Germinal center (tissue), 1 donor: ENCODE results near the gene KIF2C.
"Not testable (repeated sequence)": the region's sequence is repeated elsewhere in the genome, so short reads cannot be mapped to it uniquely, and the experiment has no call there.

Source experiments
- DNase-seq: peaks from one replicate; pipeline ENCODE4 v3.0.0; 2012; ENCODE audit warnings: mixed read lengths, low spot score

Gene KIF2C

DNA sequence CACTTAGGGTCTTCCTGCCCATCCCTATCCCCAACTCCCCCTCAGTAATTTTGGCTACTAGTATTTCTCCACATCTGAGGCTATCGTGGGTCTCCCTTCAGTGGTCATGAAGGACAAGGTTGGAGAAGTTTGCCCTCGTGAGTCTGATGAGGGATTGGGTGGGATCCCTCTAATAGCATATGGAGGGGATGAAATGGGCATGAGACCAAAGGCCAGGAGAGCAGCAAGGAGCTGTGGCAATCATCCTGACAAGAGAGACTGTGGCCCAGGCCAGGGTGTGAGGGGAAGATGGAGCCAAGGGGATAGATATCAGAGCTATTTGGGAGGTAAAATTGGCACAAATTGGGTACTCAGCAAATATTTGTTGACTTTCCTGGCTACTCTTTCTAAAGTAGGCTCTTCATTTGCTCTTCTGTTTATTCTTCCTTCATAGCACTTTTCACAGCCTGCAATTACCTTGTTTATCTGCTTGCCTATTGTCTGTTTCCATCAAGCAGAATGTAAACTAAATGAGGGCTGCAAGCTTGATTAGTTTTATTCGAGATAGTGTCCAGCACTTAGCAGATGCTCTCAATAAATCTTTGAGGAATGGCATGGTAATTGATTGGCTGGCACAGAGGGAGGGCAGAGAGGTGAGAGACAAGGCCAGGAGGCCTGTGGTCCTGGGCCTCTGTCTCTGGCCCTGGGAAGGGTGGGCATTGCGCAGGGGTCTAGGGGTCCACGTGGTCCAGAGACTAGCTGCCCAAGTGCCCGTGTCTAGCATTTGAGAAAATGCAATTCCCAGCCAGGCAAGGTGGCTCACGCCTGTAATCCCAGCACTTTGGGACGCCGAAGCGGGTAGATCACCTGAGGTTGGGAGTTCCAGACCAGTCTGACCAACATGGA, 59.1 kb downstream of the KIF2C start:
- DNase-seq: no peak

- DNase-seq: peak; percentile 98
Observed at GRCh38 chr1:44799770-44800584, 60.3 kb downstream of the KIF2C start, which contains the start of gene PLK3. Gene PLK3 (plus strand): TSS chr1:44800377. CDS start chr1:44800464, 87 bp downstream.

DNA sequence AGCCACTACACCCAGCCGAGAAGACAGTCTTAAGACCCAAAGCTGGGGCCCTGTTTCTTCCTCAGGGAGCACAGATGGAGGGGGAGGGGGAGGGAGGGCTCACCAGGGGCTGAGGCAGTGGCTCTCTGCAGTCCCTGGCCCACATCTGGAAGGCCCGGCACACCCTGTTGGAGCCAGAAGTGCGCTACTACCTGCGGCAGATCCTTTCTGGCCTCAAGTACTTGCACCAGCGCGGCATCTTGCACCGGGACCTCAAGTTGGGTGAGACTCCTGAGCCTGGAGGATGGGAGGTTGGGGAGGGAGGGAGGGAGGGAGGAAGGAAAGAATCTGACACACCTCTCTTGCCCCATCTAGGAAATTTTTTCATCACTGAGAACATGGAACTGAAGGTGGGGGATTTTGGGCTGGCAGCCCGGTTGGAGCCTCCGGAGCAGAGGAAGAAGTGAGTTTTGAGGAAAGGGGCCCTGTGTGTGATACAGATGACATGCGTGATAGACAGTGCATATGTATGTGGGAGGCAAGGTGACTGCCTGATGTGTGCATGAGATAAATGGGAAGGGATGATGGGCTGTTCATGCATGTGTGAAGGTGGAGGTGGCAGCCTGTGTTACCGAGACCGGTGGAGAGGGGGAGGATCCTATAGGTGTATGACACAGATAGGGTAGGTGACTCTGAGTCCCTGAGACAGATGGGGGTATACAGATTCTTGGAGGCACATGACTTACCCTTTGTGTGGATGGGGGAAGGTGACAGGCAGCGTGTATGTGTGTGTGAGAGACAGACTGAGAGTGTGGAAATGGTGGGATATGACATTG, 62.1 kb downstream of the KIF2C start:
- no peak for DNase-seq

DNA sequence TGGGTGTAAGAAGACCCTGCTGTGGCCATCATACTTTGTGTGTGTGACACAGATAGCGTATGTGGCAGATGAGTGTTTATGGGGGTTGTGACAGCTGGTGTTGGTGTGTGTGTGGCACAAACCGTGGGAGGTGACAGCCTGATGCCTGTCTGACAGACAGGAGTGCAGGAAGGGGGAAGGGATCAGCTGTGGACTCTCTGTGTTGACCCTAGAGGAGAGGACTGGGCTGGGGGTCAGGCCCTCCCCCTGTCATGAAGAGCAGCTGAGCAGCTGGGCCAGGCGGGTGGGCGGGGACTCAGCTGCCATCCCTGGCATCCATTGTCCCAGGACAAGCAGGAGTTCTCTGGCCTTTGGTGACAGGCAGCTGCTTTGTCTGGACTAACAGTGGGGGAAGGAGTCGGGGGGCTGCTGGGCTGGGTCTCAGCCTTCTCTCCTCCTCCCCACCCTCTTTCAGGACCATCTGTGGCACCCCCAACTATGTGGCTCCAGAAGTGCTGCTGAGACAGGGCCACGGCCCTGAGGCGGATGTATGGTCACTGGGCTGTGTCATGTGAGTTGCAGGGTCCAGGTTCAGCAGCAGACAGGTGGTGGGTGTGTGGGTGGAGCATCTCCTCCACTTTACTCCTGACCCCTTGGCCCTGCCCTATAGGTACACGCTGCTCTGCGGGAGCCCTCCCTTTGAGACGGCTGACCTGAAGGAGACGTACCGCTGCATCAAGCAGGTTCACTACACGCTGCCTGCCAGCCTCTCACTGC, 62.8 kb downstream of the KIF2C start:
- no peak for DNase-seq

DNA sequence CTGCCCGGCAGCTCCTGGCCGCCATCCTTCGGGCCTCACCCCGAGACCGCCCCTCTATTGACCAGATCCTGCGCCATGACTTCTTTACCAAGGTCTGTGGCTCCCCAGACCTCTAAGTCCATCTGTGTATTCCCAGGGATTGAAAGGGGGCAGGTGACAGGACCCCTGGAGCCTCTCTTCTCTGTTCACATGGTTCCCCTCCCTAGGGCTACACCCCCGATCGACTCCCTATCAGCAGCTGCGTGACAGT, 63.4 kb downstream of the KIF2C start:
- no peak for DNase-seq

DNA sequence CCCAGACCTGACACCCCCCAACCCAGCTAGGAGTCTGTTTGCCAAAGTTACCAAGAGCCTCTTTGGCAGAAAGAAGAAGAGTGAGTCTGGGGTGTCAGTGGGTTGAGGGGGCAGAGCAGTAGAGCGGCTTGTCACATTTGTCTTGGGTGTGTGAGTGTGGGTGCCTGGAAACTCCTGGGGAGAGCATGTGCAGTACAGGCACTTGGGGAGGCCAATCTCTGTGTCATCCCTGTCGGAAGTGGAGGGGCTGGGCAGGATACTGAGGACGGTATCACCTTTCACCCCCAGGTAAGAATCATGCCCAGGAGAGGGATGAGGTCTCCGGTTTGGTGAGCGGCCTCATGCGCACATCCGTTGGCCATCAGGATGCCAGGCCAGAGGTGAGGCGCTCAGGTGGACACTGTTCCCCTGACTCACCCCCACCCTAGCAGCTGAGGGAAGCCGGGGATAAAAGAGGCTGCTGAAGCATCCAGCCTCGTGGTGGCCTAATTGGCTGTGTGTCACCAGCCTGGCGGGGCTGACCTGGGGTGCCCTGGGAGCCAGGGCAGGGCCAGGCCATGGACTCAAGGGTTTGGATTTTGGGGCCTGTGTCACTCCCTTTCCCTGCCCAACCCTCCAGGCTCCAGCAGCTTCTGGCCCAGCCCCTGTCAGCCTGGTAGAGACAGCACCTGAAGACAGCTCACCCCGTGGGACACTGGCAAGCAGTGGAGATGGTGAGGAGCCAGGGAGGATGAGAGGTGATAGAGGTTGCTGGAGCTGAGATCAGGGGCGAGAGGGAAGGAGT, 63.9 kb downstream of the KIF2C start:
- DNase-seq: no peak

GRCh38 chr1:44805311-44806024, 65.8 kb downstream of the KIF2C start:
- no peak for DNase-seq

DNA sequence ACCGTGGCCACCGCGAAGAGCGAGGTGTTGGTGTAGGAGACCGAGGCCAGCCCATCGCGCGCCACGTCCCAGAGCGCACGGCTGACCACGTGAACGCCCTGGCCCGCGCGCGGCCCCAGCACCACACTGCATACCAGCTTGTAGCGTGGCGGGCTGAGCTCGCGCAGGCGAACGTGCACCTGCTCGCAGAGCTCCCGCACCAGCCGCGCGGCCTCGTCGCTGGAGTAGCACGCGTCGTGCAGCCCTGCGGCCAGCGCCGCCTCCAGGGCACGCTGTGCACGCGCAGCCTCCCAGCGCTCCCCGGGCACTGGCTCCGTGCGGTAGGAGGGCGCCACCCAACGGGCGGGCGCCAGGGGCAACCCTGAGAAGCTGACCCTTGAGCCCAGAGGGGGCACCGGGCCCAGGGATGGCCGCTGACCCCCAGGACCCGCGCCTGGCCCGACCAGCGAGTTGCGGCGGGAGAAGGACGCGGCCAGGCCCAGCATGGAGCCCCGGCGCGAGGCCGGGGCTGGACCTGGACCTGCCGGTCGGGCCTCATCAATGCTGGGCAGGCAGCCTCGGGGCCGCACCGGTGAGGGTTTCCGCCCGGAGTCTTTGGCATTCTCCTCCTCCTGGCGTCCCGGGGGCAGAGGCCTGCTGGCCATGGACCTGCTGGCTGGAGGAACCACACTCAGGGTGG, 66.5 kb downstream of the KIF2C start:
- DNase-seq: no peak

- no peak for DNase-seq
Observed at GRCh38 chr1:44806704-44807363, 67.2 kb downstream of the KIF2C start, which contains the start of gene DYNLT4. Gene DYNLT4 (minus strand): TSS chr1:44807351. CDS start chr1:44806668, 683 bp downstream.

- peak; percentile 75 for DNase-seq
Observed at GRCh38 chr1:44807364-44808062, 67.9 kb downstream of the KIF2C start.

GRCh38 chr1:44808063-44808937, 68.7 kb downstream of the KIF2C start, which contains the start of gene BTBD19:
Gene BTBD19 (plus strand): TSS chr1:44808523. CDS start chr1:44808821, 298 bp downstream.
- DNase-seq: no peak

- peak; percentile 52 for DNase-seq
Observed at GRCh38 chr1:44808938-44809917, 69.6 kb downstream of the KIF2C start.

DNA sequence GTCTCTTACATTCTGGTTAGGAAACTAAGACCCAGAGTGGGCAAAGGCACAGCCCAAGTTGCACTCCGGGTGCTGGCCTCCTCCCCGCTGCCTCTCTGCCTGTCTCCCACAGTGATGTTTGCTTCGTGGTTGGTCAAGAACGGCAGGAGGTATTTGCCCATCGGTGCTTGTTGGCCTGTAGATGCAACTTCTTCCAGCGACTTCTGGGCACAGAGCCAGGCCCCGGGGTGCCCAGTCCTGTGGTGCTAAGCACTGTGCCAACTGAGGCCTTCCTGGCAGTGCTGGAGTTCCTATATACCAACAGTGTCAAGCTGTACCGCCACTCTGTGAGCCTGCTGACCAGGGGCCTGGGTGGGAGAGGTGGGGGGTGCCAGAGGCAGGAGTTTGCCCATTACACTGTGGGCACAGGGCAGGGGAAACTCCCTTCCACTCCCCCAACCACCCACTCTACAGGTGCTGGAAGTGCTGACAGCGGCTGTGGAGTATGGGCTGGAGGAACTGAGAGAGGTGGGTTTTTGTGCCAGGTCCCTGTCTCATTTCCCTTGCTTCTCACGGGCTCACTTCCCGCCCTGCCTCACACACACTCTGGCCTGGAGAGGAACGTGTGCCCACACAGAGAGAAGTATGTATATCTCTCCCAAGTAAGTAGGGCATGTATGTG, 70.6 kb downstream of the KIF2C start:
- no peak for DNase-seq

DNA sequence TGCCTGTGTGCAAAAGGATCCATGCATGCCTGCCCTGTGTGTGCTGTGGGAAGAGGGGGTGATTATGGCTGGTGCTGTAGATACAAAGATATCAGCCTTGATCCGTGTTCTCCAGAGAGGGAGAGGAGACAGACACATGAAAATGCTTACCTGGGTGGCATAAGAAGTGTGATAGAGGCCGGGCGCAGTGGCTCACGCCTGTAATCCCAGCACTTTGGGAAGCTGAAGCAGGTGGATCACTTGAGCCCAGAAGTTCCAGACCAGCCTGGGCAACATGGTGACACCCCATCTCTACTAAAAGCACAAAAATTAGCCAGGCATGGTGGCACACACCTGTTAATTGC, 71.1 kb downstream of the KIF2C start:
- DNase-seq: not testable (repeated sequence)

DNA sequence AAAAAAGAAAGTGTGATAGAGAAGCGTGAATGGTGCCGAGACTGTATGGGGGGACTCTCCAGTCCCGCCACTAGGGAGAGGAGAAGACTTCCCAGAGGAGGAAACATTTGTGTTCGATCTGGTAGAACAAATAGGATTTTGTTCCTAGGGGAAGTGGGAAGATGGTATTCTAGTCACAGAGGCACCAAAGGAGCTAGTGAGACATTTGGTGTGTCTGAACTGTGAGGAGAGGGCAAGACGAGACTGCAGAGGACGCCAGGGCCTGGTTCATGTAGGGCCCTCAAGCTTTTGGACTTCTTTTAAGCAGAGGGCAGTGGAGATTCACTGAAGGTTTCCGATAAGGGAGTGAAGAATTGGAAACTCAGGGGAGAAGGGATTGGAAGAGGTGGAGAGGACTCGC, 71.6 kb downstream of the KIF2C start:
- DNase-seq: no peak
